Peyer's patch (tissue), 4 donors: ENCODE results near the gene BNIP3.

Source experiments
- POLR2A ChIP-seq, 2 donors: fragments of 450-650 bp; IDR thresholded peaks; one replicate each; pipeline ENCODE4 v1.5.1; 2017; ENCODE audit warnings: antibody characterized with exemption in 2 of 2, mild to moderate bottlenecking in 2 of 2, moderate library complexity in 2 of 2
- TF ChIP-seq, protein P1 (sequence below), 6 experiments: fragments of 450-650 bp in 4 of 6; fragments of 200-600 bp in 2 of 6; sonication (generic) in 1 of 6; IDR thresholded peaks; one replicate each; pipeline ENCODE4 v1.5.1; 2017 to 2019; ENCODE audit warnings: antibody characterized with exemption in 6 of 6, mild to moderate bottlenecking in 3 of 6, moderate library complexity in 1 of 6

DNA sequence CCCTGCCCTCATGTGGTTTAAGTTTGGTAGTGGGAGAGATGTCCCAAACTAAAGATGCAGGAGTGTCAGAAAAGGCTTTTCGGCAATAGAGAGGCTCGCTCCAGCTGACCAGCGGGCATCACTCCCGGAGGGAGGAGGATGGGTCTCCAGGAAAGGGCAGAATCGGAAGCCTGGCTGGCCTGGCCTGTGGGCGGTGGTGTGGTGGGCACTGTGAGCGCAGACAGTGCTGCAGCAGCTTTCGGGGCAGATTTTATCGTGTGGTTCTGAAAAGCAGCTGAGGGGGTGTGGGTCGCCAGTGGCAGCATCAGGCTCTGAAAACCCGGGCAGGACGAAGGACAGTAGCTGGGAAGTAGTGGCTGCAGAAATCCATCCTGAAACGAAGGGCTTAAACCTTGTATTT, 12.8 kb downstream of the BNIP3 start:
- TF ChIP-seq, protein P1, sequence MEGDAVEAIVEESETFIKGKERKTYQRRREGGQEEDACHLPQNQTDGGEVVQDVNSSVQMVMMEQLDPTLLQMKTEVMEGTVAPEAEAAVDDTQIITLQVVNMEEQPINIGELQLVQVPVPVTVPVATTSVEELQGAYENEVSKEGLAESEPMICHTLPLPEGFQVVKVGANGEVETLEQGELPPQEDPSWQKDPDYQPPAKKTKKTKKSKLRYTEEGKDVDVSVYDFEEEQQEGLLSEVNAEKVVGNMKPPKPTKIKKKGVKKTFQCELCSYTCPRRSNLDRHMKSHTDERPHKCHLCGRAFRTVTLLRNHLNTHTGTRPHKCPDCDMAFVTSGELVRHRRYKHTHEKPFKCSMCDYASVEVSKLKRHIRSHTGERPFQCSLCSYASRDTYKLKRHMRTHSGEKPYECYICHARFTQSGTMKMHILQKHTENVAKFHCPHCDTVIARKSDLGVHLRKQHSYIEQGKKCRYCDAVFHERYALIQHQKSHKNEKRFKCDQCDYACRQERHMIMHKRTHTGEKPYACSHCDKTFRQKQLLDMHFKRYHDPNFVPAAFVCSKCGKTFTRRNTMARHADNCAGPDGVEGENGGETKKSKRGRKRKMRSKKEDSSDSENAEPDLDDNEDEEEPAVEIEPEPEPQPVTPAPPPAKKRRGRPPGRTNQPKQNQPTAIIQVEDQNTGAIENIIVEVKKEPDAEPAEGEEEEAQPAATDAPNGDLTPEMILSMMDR (IDR thresholded peaks at IDR 0.05), result no peak
- no peak for TF ChIP-seq POLR2A (IDR thresholded peaks at IDR 0.05)
